HG03342 (cell line): Measurements from ENCODE around the gene GRK6.
"Not testable (repeated sequence)": the region's sequence is repeated elsewhere in the genome, so short reads cannot be mapped to it uniquely, and the experiment has no call there.

Source experiments
- ATAC-seq: cut with Tn5 transposase; IDR thresholded peaks from one replicate; pipeline ENCODE4 v1.9.1; 2021; ENCODE audit warnings: mild to moderate bottlenecking, moderate library complexity; ENCODE audit not compliant: unreplicated experiment

The GRK6 gene

DNA sequence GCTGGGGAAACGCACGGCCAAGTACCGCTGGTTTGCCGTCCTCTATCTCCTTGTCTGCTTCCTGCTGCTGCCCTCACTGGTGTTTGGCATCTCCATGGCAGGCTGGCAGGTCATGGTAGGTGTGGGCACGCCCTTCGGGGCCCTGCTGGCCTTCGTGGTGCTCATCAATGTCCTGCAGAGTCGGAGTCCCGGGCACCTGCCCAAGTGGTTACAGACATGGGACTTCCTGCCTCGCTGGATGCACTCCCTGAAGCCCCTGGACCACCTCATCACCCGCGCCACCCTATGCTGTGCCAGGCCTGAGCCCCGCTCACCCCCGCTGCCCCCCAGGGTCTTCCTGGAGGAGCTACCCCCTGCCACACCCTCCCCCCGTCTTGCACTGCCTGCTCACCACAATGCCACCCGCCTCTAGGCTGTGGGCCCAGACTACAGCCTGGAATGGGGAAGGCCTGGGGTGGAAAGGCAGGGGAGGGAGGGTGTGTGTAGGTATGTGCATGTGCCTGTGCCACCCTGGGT lies 28.5 kb upstream of the GRK6 start:
- no peak for ATAC-seq

DNA sequence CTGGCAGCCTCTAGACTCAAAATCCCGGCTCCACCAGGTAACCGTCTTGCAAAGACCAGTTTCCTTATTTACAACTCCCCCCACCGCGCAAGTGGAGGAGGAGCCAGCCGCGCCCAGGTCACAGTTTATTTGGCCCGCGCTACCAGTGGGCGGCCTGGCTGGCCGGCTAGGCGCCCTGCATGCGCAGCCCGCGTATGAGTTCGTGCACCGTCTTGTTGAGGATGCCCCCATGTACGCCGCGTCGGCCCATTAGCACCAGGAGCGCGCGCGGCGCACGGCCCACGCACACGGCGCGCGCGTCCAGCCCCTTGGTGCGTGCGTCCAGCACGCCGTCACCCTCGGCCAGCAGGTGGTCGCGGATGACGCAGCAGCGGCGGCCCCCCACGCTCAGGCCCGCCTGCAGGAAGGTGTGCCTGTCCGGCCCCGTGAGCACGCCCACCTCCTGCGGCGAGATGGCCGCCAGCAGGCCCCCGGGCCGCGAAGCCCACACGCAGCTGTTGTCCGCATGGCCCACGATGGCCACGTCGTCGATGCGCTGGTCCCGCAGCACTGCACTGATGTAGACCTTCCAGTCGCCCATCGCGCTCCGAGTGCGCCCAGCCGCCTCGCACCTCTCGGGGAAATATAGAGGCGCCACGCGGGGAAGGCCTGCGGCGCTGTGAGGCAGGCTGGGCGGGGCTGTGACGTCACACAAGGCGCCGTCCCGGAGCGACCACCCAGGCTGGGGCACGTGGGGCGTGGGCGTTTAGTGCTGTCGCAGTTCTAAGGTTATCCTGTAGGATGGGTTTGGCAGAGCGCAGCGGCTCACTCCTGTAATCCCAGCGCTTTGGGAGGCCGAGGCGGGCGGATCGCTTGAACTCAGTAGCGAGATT lies 26.2 kb upstream of the GRK6 start, which contains the start of gene PFN3:
PFN3 (minus strand) TSS at position 665 of the 872 bp plus-strand sequence; CDS start at position 580, 85 bp downstream.
- no peak for ATAC-seq

- no peak for ATAC-seq
Measured at GRCh38 chr5:177402271-177403043, 24.0 kb upstream of the GRK6 start.

- ATAC-seq, result peak; percentile 19
Measured at GRCh38 chr5:177403102-177403791, 23.2 kb upstream of the GRK6 start.

DNA sequence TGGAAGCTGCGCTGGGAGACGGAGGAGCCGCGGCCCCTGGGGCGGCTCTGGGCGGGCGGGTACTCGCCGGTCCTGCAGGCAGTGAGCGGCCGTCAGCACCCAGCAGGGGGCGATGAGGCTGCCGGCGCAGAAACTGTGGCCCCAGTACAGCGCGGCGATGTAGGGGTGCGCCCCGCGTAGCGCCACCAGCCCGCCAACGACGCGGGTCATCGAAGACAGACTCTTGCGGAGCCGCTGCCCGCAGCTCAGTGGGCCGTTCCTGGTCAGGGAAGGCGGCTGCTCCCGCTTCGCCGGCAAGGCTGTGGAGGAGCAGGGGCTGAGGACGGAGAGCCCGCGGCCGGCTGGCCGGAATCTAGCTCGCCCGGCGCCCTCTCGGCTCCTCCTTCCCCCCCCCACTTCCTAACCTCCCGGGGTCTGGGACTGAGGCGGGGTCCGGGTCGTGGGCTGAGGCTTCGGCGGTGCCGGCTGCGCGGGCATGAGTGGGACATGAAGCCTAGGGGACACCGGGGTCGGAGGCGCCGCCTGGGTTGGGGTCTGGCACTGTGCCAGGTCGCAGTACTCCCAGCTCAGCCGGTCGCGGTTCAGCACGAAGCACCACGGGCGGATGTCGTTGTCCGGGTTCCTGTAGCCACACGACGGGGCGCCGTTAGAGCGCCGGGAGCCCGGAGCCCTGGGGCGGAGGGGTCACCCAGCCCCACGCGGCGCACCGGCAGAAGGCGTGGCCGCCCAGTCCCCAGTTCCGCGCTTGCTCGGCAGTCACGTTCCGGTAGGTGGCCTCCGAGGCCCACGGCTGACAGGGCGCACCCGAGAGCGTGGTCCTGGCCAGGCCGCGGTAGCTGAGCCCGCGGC lies 22.5 kb upstream of the GRK6 start:
- ATAC-seq, result peak; percentile 73

DNA sequence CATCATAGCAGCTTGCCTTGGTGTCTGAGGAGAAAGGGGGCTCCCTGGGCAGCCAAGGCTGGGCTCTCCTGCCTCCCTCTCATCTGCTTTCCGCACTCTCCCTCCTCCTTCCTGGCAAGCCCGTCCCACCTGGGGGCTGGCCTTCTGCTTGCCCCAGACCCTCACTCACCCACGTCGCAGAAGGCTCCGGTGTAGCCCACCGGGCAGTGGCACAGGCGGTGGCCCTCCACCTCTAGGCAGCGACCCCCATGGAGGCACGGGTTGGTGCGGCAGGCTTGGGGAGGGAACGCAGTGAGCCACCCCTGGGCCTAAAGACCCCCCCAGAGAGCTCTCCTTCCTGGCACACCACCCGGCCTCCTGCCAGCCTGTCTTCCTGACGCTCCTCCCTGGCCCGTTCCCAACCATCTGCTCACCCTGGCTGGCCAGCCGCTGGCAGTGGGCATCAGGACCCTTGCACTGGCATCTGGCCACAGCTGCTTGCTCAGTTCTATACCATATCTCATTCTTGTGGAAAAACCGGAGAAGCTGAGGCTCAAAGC lies 21.8 kb upstream of the GRK6 start:
- ATAC-seq, result no peak

DNA sequence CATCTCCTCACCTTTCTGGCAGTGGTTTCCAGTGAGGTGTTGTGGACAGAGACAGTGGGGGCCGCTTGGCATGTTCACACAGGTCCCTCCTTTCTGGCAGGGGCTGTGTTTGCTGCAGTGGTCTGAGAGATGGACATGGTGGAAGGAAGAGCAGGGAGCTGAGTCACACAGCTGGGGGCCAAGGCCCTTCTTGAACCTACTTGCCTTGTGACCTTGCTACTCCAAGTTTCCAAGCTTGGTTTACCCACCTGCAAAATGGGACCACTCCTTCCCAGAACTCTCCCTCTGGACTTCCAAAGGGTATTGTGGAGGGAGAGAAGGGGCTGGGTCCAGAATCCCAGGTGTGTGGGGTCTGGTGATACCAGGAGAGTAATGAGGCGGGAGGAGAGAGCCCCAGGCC lies 21.2 kb upstream of the GRK6 start:
- ATAC-seq, result no peak

DNA sequence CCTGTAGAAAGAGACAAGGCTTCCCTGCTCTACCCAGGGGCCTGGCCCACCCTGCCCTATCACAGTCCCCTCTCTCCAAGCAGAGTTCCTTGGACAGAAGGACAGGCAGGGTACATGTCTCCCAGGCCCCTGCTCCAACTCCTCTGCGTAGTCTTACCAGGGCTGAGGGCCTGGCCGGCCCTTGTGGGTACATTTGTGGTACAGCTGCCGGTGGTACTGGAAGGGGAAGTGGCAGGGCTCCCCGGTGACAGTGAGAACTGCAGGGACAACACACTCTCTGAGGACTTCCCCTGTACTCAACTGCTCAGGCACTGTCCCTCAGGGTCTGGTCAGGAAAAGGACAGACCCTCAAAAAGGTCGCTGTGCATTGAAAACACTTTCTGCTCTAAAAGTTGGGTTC lies 20.7 kb upstream of the GRK6 start:
- ATAC-seq, result no peak

GRCh38 chr5:177409043-177409801 lies 17.3 kb upstream of the GRK6 start, which contains the start of gene F12:
Gene F12 (minus strand): TSS chr5:177409564. CDS start chr5:177409527, 37 bp downstream.
- no peak for ATAC-seq

- ATAC-seq, result no peak
Measured at GRCh38 chr5:177410575-177410974, 15.9 kb upstream of the GRK6 start.

- peak; percentile 79 for ATAC-seq
Measured at GRCh38 chr5:177412603-177413233, 13.8 kb upstream of the GRK6 start.

- ATAC-seq, result no peak
Measured at GRCh38 chr5:177414481-177414880, 12.0 kb upstream of the GRK6 start.

DNA sequence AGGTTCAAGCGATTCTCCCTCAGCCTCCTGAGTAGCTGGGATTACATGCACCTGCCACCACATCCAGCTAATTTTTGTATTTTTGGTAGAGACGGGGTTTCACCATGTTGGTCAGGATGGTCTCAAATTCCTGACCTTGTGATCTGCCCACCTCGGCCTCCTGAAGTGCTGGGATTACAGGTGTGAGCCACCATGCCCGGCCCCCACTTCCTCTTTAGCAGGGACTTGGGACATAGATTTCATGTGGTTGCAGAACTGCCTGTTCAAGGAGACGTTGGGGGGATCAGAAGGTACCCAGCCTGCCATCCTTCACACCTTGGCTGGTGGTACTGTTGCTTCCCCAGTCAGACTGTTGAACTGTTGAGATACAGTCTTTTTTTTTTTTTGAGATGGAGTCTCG lies 9.4 kb upstream of the GRK6 start:
- ATAC-seq, result not testable (repeated sequence)

GRCh38 chr5:177419046-177419445 lies 7.4 kb upstream of the GRK6 start:
- ATAC-seq, result no peak

- ATAC-seq, result not testable (repeated sequence)
Measured at GRCh38 chr5:177420472-177420871, 6.0 kb upstream of the GRK6 start.

- no peak for ATAC-seq
Measured at GRCh38 chr5:177421062-177421798, 5.2 kb upstream of the GRK6 start.

- no peak for ATAC-seq
Measured at GRCh38 chr5:177423671-177424070, 2.8 kb upstream of the GRK6 start.
